ENCODE data around the gene SIK2.

DNA sequence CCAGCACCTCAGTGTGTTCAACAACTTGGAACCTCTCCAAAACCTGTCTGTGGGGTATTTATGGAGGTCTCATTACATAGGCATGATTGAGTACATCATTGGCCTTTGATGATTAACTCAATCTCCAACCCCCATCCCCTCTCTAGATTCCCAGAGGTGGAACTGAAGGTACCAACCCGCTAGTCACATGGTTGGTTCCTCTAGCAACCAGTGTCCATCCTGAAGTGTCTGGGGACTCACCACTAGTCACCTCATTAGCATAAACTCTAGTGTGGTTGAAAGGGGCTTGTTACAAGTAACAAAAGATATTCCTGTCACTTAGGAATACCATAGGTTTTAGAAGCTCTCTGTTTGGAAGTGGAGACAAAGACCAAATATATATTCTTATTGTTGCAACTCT lies 40.3 kb downstream of the SIK2 start:
- TF ChIP-seq, protein P1, sequence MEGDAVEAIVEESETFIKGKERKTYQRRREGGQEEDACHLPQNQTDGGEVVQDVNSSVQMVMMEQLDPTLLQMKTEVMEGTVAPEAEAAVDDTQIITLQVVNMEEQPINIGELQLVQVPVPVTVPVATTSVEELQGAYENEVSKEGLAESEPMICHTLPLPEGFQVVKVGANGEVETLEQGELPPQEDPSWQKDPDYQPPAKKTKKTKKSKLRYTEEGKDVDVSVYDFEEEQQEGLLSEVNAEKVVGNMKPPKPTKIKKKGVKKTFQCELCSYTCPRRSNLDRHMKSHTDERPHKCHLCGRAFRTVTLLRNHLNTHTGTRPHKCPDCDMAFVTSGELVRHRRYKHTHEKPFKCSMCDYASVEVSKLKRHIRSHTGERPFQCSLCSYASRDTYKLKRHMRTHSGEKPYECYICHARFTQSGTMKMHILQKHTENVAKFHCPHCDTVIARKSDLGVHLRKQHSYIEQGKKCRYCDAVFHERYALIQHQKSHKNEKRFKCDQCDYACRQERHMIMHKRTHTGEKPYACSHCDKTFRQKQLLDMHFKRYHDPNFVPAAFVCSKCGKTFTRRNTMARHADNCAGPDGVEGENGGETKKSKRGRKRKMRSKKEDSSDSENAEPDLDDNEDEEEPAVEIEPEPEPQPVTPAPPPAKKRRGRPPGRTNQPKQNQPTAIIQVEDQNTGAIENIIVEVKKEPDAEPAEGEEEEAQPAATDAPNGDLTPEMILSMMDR (IDR thresholded peaks at IDR 0.05; ENCODE audit: insufficient read depth, low read depth, low read length) = no peak
- TF ChIP-seq EZH2 (IDR thresholded peaks at IDR 0.05; ENCODE audit: insufficient read depth, low read length) = no peak
